ENCODE measurements around the gene CADM2.
A peak's percentile ranks its signal among the peaks of the same experiment; 100 is the strongest.
"Not testable (repeated sequence)": the region's sequence is repeated elsewhere in the genome, so short reads cannot be mapped to it uniquely, and the experiment has no call there.

CADM2 gene

DNA sequence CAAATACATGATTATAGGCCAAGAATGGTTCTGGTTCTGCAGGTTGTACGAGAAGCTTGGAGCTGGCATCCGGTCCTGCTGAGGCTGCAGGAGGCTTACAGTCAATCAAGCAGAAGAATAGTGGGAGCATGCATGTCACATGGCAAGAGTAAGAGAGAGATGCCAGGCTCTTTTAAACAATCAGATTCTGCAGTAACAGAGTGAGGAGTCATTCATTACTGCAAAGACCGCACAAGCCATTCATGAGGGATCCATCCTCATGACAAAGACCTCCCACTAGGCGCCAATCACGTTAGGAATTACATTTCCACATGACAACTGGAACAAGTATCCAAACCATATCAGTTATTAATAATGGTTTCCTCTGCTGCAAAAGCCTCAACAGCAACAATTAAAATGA lies 536.8 kb downstream of the CADM2 start:
- DNase-seq: no peak

DNA sequence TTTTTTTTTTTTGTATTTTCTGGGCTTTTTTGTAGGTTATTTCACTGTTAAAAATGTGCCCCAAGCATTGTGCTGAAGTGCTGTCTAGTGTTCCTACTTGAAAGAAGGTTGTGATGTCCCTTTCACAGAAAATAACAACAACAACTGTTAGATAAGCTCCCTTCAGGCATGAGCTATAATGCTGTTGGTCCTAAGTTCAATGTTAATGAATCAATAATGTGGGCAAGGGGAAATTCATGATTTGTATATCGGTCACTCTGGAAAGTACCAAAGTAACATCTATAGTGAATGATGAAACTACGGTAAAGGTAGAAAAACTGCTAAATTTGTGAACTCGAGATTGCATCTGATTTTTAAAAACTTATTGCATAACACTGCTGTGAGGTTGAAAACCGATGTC lies 539.4 kb downstream of the CADM2 start:
- no peak for DNase-seq

DNA sequence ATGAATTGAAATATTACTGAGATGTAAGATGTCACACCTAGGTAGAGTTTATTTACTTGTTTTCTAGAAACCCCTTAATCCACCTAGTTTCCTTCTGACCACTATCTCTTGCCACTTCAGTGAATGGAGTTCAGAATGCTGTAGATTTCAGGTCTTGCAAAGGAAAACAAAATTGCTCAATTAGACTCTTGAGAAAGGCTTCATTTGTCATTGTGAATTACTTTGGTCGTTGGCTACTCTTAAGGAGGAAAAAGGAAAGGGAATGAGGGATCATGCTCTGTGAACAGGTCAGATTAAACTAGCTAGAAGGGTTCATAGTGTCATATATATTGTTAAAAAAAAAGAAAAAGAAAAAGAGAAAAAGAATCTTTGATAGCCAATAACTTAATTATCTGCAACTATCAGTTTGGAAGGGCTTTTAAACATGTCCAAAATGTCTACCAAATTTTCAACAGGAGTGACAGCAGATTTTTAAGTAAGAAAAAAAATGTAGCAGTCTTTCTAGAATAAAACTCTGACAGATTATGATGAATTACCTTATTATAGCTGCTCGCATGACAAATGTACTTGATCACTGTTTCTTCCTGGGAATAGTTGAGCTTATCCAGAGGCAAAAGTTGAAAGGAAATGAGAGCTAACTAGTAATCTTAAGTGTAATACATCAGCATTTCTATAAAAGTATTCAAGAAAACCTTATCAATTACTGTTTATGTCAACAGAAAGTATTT lies 543.5 kb downstream of the CADM2 start:
- no peak for DNase-seq

DNA sequence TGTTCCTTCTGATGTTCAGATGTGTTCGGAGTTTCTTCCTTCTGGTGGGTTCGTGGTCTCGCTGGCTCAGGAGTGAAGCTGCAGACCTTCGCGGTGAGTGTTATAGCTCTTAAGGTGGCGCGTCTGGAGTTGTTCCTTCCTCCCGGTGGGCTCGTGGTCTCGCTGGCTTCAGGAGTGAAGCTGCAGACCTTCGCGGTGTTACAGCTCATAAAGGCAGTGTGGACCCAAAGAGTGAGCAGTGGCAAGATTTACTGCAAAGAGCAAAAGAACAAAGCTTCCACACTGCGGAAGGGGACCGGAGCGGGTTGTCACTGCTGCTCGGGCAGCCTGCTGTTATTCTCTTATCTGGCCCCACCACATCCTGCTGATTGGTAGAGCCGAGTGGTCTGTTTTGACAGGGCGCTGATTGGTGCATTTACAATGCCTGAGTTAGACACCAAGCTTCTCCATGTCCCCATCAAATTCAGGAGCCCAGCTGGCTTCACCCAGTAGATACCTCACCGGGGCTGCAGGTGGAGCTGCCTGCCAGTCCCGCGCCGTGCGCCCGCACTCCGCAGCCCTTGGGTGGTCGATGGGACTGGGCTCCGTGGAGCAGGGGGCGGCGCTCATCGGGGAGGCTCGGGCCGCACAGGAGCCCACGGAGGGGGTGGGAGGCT lies 545.5 kb downstream of the CADM2 start:
- peak; percentile 91 for DNase-seq

DNA sequence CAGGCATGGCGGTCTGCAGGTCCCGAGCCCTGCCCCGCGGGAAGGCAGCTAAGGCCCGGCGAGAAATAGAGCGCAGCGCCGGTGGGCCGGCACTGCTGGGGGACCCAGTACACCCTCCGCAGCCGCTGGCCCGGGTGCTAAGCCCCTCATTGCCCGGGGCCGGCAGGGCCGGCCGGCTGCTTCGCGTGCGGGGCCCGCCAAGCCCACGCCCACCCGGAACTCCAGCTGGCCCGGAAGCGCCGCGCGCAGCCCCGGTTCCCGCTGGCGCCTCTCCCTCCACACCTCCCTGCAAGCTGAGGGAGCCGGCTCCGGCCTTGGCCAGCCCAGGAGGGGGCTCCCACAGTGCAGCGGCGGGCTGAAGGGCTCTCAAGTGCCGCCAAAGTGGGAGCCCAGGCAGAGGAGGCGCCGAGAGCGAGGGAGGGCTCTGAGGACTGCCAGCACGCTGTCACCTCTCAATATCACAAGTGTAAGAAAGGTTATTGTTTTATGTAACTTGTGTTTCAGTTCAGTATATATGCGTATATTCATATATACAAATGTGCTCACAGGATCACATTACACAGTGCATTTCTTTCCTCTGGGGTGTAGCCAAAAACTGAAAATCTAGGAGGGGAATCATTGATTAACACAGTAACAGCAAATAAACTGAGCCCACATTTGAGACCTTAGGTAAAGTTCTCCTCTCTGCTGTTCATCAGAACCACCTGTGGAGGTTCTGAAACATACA lies 546.2 kb downstream of the CADM2 start:
- peak; percentile 50 for DNase-seq

DNA sequence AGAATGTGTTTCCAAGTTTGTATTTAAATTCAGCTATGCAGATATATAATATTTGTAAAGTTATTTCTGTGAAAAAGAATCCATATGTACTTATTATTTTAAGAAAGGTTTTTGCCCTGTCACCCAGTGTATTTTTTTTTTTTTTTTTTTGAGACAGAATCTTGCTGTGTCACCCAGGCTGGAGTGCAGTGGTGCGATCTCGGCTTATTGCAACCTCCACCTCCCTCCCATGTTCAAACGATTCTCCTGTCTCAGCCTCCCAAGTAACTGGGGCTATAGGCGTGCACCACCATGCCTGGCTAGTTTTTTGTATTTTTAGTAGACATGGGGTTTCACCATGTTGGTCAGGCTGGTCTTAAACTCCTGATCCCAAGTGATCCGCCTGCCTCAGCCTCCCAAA lies 548.3 kb downstream of the CADM2 start:
- DNase-seq: not testable (repeated sequence)

DNA sequence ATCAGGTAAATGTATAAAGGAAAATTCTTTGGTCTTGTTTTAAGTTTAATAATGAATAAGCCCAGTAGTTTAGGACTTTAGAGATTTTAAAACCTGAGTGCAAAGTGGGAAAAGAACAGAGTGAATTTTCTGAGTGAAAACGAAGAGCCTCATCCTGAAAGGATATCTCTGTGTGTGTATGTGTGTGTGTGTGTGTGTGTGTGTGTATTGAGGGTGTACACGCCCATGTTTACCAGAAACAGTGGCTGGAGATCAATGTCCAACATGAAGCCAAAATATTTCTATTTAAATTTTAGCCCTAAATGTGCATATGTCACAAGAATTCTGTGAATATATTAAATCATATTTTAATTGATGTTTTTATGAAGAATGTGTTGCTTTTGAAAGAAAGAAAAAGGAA lies 549.9 kb downstream of the CADM2 start:
- no peak for DNase-seq

DNA sequence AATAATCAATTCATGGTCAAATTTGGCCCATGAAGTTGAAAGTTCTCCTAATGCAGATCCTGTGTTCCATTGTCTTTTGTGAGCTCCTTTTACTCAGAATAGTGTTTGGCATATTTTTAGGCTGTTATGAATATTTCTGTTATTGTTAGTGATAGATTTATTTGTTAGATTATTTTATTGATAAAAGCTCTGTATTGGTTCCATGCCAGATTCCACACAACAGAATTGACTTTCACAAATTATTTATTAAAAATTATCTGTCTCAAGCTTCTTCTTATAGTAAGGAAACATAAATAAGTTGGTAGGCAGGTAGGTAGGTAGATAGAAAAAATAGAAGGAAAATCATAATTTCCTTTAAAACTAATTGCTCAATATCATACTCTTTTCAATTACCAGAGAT lies 557.4 kb downstream of the CADM2 start:
- no peak for DNase-seq

DNA sequence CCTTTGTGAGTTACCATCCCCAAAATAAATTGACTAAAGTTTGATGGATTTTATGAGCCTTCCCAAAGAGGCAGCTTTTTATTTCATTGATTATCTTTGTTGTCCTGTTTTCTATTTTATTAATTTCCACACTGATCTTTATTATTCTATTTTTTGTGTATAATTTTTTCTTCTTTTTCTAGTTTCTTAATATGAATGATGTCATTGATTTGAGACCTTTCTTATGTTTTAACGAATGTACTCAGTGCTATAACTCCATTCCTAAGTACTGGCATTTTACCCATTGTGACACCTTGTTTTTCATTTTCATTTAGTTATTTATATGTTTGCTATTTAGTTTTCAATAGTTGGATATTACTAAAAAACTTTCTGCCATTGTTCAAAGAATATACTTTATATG lies 565.3 kb downstream of the CADM2 start:
- no peak for DNase-seq

DNA sequence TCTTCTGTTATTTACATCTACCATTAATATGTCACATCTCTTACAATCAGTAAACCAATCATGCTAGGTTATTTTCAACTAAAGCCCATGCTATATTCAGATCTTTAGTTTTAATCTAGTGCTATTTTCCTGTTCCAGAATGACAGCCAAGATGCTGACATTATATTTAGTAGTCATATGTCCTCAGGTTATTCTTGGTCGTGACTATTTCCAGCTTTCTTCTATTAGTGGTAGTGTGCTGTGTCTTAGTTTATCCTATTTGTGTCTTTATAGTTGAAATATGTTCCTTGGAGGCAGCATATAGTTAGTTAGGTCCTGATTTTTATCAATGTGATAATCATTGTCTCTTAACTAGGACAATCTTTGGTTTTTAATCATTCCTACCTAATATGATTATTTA lies 566.5 kb downstream of the CADM2 start:
- no peak for DNase-seq

DNA sequence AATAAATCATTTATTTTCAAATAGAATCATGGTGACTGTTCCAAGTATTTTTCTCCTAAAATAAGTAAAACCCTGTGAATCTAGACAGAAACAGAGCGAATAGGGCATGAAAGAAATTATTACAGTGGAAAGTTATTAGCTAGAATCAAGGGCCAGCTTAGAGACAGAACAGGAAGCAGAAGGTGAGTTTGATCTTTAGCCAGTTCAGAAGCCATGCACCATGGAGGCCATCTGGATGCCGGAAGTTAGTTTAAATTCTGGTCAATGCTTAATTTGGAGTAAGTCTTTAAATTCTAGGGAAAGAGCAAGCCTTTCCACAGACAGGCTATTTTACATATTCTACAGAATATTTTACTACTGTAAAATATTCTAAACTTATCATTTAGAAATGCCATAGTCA lies 574.8 kb downstream of the CADM2 start:
- DNase-seq: no peak

DNA sequence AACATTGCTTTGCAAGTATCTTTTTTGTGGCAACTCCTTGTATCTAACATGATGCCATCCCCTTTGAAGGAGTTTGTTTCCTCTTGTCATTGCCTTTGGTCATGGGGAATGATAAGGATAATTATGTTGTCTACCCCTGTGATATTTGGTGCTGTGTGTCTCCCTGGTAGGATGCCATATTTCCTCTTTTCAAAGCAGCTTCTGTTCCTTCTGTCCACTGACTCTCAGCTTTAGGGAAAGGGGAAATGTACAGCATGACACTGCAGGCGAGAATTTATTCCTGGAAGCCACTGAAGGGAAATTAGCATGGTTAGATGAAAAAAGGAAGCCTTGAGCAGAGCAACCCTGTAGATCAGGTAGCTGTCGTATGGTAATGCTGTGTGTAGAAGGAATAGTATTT lies 576.7 kb downstream of the CADM2 start:
- DNase-seq: no peak

DNA sequence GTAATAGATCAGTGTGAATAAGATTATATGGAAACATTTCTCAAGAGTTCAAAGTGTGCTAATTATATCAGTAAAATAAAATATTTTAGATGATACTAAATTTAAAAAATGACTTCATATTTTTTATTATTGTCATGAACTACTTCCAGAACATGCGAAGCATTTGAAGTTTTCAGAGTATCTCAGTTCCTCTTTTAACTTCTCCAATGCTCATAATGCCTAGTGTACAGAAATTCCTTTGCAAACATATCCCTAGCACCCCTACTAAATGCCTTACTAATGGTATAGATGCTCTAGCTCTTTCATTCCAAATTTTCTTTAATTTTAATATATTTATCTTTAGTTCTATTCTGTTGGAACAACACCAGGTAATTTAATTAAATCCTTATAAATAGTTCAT lies 580.4 kb downstream of the CADM2 start:
- no peak for DNase-seq

DNA sequence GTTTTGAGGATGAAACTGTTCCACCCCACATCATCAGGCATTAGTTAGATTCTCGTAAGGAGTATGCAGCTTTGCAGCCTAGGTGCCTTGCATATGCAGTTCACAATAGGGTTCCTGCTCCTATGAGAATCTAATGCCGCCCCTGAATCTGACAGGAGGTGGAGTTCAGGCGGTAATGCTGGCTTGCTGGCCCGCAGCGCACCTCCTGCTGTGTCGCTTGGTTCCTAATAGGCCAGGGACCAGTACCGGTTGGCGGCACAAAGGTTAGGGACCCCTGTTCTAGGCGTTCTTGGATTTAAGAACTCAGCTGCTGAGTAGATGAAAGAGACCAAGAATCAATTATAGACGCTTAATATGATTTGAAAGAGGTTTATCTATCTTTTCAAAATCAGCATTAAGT lies 595.4 kb downstream of the CADM2 start:
- DNase-seq: no peak

DNA sequence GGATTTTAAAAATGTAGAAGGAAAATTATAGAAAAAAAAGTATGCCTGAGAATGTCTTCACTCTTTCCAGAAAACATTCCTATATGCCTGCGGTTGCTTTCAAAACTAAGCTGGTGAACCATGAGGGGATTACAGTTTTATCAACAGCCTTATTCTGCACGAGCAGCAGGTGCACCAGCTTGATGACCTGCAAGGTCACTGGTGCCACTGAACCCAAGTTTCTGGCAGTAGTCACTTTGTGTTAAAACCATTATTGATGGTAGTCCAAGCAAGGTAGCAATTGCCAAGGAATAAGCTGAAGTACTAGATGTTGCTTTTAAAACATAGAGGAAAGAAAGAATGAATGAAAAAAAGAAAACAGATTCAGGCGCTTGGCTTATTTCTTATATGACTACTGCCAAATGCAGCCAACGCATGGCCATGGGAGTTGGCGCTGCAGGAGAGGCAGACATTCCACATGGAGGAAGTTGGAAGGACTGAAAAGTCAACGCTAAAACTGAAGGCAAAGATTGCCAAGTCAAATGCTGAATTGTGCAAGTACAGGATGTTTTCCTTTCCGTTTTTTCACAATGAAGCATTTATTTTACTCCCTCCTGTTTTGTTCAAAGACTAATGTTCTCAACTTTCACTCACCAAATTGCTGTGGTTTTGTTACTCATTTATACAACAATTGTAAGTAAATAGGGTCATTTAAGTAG lies 601.4 kb downstream of the CADM2 start:
- peak; percentile 34 for DNase-seq

DNA sequence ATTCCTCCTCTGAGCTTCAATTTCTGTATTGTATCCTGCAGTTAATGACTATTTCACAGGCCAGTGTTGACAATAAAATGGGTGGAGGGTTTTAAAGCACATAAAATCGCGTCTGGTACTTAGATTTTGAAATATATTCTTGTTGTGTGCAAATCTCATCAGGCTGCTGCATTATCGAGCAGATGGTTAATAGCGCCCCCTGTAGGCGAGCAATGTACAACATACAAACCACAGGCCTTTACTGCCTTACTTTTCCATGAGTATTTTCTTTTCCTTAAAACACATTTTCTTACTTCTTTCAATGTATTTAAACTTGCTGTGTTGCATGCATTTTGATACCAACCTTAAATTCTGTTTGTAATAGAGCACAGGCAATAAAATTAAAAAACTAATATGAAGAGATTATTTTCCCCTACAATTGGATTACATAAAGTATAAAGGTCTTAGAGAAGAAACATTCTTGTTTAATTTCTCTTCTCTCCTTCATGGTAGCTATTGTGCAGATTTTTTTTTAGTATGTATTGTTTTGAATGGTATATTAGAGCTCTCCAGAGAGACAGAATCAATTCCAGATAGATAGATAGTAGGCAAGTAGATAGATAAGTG lies 608.4 kb downstream of the CADM2 start:
- peak; percentile 50 for DNase-seq

DNA sequence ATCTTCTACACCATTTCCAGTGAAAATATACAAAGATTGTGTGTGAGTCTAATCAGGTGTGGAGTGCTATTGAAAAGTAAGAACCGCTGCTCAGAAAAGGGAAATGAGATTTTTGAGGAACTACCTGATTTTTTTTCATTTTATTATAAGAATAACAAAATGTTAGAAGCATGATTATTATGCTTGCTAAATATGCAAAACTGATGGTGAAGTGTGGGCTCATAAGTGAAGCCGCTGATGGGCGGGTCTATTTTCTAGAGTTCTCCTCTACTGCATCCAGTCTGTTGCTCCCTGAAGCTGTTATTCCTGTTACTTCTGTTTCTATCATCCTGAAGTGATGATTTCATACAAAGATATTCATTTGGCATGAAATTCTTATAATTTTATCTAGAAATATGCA lies 612.0 kb downstream of the CADM2 start:
- no peak for DNase-seq

DNA sequence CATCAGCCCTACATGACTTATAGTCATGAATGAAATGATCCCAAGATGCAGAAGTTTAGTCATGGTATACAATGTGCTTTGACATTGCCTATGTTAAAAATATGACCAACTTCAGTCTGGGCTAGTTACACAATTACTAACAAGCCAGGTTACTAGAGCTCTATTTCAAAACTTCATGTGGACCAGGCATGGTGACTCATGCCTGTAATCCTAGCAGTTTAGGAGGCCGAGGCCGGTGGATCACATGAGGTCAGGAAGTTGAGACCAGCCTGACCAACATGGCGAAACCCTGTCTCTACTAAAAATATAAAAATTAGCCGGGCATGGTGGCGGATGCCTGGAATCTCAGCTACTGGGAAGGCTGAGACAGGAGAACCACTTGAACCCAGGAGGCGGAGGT lies 613.0 kb downstream of the CADM2 start:
- no peak for DNase-seq

DNA sequence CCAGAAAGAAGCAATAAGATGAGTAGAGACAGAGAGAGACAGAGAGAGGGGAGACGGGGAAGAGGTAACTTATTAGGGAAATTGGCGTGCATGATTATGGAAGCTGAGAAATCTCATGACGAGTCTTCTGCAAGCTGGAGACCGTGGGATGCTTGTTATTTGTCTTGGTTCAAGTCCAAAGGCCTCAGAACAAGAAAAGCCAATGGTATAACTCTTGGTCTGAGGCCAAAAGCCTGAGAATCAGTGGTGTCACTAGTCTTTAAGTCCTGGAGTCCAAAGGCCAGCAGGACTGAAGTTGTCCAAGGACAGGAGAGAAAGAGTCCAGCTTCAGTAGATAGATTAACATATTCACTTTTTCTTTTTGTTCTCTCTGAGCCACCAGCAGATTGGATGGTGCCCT lies 613.6 kb downstream of the CADM2 start:
- no peak for DNase-seq

DNA sequence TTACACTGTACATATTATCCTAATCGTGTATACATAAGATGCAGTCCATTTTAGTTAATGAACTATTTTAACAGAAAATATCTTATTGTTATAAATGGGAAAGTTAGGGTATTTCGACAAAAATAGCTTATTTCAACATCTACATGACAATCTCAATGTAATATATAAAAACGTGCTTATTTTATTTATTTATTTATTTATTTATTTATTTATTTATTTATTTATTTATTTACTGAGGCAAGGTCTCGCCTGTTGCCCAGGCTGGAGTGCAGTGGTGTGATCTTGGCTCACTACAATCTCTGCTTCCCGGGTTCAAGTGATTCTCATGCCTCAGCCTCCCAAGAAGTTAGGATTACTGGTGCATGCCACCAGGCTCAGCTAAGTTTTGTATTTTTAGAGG lies 614.2 kb downstream of the CADM2 start:
- DNase-seq: no peak

DNA sequence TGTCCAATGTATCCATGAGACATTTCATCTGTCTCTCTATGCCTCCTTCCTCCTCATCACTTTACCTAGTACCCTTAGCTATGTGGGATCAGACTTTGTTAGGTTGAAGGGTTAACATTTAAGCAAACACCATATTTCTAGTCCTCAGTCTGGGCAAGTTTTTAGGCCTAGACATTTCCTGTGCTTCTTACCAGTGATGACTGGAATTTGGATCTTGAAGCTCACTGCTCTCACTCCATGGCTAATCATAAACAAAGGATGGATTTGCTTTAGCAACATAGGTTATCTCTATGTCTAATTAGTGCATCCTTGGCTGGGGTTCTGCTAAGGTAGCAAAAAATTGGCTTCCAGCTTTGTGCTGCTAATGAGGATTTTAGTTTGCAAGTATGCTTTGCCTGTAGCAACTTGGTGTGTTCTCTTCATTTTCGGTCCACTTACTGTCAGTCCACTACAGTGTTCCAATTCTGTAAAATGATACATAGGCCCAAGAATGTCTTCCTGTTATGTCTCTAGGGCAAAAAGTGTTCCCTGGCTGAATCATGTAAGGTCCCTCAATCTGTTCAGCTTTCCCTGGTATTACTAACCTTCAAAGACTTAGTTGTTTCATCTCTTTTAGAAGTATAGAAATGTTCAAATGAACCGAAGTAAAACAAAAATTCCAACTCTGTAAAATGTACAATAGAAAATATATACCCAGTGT lies 615.4 kb downstream of the CADM2 start:
- no peak for DNase-seq

DNA sequence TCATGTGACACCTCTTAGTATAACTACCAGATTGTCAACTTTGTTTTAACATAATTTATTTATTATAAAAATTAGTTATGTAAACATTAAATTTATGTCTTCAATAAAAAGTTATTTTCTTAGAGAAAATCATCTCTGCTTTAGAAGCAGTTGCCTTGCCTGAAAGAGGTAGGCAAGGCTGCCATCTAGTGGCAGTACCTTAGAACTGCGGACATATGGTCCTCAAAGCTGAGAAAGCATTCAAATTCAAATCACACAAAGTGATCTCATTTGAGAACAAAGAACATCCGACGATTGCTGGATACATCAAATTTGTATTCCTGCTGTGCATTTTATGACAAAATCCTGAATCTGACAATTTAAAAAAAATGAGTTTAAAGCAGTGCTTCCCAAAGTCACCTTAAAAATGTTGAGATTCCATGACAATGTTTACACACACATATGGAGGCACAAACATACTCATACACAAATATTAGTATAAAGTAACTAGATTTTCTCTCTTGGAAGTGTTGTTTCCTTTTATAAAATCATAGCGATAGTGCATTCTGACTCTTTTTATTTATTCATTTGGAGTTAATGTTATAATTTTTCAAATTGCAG lies 617.4 kb downstream of the CADM2 start:
- DNase-seq: peak; percentile 67

Data from NCI-H146 (cell line).